ENCODE data around the gene FUT1.

DNA sequence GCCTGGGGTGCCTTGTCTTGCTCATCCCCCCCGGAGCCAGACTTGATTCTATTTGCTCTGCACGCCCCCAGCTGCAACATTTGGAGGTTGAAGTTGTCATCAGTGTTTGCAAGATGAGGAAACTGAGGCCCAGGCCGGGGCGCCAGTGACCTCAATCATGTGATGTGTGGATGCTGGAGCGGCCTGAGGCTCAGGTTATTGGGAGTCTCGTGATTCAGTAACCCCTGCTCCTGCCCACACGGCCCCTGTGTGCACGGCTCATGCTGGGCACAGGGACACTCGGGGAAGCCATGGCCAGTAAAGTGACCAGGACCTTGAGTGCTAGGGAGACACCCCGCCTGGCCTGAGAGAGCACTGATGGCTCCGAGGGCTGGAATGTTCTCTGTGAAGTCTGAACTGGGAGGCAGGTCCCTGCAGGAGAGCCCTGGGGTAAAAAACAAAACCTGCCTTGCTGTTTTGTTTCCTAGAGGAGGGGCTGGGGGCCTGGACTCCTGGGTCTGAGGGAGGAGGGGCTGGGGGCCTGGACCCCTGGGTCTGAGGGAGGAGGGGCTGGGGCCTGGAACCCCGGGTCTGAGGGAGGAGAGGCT, 4.7 kb upstream of the FUT1 start:
- TF ChIP-seq EZH2 (IDR thresholded peaks at IDR 0.05; ENCODE audit: borderline replicate concordance, low read depth, low read length, severe bottlenecking) (no peak), POLR2A (IDR thresholded peaks at IDR 0.05; ENCODE audit: low read depth, low read length) (no peak), POLR2AphosphoS5 (IDR thresholded peaks at IDR 0.05; ENCODE audit: insufficient read depth, low read depth, low read length) (no peak), FOS (IDR thresholded peaks at IDR 0.05; ENCODE audit: borderline replicate concordance, insufficient read depth, low read length) (no peak), MYC (IDR thresholded peaks at IDR 0.05; ENCODE audit: low read depth, low read length) (no peak)
- TF ChIP-seq, protein P1, sequence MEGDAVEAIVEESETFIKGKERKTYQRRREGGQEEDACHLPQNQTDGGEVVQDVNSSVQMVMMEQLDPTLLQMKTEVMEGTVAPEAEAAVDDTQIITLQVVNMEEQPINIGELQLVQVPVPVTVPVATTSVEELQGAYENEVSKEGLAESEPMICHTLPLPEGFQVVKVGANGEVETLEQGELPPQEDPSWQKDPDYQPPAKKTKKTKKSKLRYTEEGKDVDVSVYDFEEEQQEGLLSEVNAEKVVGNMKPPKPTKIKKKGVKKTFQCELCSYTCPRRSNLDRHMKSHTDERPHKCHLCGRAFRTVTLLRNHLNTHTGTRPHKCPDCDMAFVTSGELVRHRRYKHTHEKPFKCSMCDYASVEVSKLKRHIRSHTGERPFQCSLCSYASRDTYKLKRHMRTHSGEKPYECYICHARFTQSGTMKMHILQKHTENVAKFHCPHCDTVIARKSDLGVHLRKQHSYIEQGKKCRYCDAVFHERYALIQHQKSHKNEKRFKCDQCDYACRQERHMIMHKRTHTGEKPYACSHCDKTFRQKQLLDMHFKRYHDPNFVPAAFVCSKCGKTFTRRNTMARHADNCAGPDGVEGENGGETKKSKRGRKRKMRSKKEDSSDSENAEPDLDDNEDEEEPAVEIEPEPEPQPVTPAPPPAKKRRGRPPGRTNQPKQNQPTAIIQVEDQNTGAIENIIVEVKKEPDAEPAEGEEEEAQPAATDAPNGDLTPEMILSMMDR (IDR thresholded peaks at IDR 0.05; ENCODE audit: extremely low read depth in 1 of 2, insufficient read depth in 1 of 2, low read depth in 1 of 2, low read length in 2 of 2), result no peak
- TF ChIP-seq, protein P2, sequence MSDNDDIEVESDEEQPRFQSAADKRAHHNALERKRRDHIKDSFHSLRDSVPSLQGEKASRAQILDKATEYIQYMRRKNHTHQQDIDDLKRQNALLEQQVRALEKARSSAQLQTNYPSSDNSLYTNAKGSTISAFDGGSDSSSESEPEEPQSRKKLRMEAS (IDR thresholded peaks at IDR 0.05; ENCODE audit: insufficient read depth, insufficient read length), result no peak
